ENCODE data around the gene SHMT1. TPM values are rescaled to one million over a fixed set of nuclear protein-coding genes. Genes with fewer than 3 reads are reported as not detected.
"Not testable (repeated sequence)": the region's sequence is repeated elsewhere in the genome, so short reads cannot be mapped to it uniquely, and the experiment has no call there.

Gene SHMT1
- total RNA-seq, 2 donors from 2014 or later, result 5.1 to 8.5 TPM

GRCh38 chr17:18339933-18340332 lies 23.4 kb downstream of the SHMT1 start:
- Histone ChIP-seq H3K9me3 (no peaks in the 10 kb centered on the region), H3K4me1 (no peaks in the 10 kb centered on the region), H3K27me3 (no peaks in the 10 kb centered on the region), H3K27ac (no peak overlapping the region), H3K4me3 (no peak overlapping the region), H3K36me3 (peaks cover 19% of the 10 kb centered on the region)
- no peak for TF ChIP-seq CTCF (IDR thresholded peaks at IDR 0.05)
- no peak for DNase-seq (ENCODE audit: low spot score)

DNA sequence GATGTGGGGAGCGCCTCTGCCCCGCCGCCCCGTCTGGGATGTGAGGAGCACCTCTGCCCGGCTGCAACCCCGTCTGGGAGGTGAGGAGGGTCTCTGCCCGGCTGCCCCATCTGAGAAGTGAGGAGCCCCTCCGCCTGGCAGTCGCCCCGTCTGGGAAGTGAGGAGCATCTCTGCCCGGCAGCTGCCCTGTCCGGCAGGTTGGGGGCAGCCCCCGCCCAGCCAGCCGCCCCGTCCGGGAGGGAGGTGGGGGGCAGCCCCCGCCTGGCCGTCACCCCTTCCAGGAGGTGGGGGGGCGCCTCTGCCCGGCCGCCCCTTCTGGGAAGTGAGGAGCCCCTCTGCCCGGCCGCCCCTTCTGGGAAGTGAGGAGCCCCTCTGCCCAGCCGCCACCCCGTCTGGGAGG lies 25.2 kb downstream of the SHMT1 start:
- H3K4me1 ChIP-seq; DNase-seq (ENCODE audit: low spot score); H3K27me3 ChIP-seq; H3K4me3 ChIP-seq; H3K9me3 ChIP-seq; H3K27ac ChIP-seq: not testable (repeated sequence)
- H3K36me3 ChIP-seq, result peaks cover 19% of the 10 kb centered on the region

- H3K4me1 ChIP-seq, result no peaks in the 10 kb centered on the region
- peaks cover 12% of the 10 kb centered on the region for H3K36me3 ChIP-seq
- no peak for TF ChIP-seq CTCF (IDR thresholded peaks at IDR 0.05)
- H3K27ac ChIP-seq, result no peak overlapping the region
- no peaks in the 10 kb centered on the region for H3K9me3 ChIP-seq
- no peak for DNase-seq (ENCODE audit: low spot score)
- H3K27me3 ChIP-seq, result no peaks in the 10 kb centered on the region
- no peak overlapping the region for H3K4me3 ChIP-seq
These were observed 30.4 kb downstream of the SHMT1 start for GRCh38 chr17:18332909-18333489.

DNA sequence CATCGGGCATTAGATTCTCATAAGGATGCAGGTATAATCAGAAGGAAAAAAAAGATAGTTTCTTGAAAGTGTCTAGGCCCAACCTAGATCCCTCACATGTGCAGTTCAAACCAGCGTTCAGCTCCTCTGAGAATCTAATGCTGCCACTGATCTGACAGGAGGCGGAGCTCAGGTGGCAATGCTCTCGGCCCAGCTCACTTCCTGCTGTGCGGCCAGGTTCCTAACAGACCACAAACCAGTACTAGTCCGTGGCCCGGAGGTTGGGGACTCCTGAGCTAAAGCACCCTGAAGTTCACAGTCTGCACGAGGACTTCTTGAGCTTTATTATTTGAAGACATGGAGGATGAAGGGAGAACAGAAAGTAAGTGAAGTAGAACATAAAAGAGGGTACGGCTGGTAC lies 31.5 kb downstream of the SHMT1 start:
- H3K36me3 ChIP-seq, result peaks cover 12% of the 10 kb centered on the region
- no peak overlapping the region for H3K27ac ChIP-seq
- H3K4me1 ChIP-seq, result no peaks in the 10 kb centered on the region
- no peaks in the 10 kb centered on the region for H3K9me3 ChIP-seq
- H3K4me3 ChIP-seq, result no peak overlapping the region
- DNase-seq (ENCODE audit: low spot score), result no peak
- no peak for TF ChIP-seq CTCF (IDR thresholded peaks at IDR 0.05)
- no peaks in the 10 kb centered on the region for H3K27me3 ChIP-seq

DNA sequence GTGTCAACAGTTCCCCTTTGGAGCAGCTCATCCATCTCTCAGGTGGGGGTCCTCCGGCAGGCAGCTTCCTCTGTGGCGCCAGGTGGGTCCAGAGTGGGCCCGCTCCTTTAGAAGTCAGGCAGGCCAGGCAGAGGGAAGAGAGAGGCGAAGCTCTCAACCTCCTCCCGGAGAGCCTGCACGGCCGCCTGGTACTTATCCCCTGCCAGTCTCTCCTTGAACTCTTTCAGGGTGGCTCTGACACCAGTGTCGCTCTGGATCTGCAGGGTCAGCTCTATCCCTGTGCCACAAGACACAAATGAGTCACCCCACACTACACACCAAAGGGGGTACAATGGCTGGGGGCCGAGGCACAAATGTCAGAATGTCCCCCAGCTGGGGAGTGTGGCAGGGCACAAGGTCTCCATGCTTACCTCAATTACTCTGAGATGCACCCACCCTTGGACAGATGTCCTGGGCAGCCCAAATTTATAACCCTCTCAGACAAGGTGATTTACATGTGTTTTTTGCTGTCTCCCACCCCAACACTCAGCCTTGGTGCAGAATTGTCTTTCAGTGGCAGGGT lies 34.6 kb downstream of the SHMT1 start:
- DNase-seq (ENCODE audit: low spot score), result no peak
- TF ChIP-seq CTCF (IDR thresholded peaks at IDR 0.05), result no peak

DNA sequence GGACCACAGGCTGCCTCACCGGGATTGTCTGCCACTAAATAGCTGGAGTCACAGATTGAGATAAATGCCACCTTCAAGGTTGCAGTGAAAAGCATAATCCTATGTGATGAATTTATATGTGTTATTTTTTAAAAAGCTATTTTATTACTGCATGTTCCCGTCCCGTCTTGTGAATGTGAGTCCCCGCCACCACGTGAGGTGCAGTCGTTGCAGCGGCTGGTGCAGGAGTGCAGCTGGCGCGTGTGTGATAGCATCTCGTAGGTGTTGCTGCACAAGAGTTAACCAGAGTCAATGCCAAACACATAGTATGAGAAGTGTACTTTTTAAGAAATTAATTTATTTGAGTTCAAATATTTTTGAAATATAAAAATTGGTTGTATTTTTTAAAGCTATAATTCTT lies 35.8 kb downstream of the SHMT1 start:
- Histone ChIP-seq H3K27ac (no peak overlapping the region), H3K4me1 (no peaks in the 10 kb centered on the region), H3K36me3 (peaks cover 44% of the 10 kb centered on the region), H3K27me3 (no peaks in the 10 kb centered on the region), H3K9me3 (no peaks in the 10 kb centered on the region), H3K4me3 (no peak overlapping the region)
- no peak for TF ChIP-seq CTCF (IDR thresholded peaks at IDR 0.05)
- no peak for DNase-seq (ENCODE audit: low spot score)

More for the DNA sequence above, 34.6 kb downstream of the SHMT1 start:
- Histone ChIP-seq H3K4me3 (no peak overlapping the region), H3K27ac (no peak overlapping the region), H3K36me3 (peaks cover 32% of the 10 kb centered on the region), H3K9me3 (no peaks in the 10 kb centered on the region), H3K4me1 (no peaks in the 10 kb centered on the region), H3K27me3 (no peaks in the 10 kb centered on the region)

Measured in right atrium auricular region (tissue), 2 donors.